Gastrocnemius medialis (tissue), 4 donors: ENCODE measurements around the gene HOXD10. TPM values are rescaled to one million over a fixed set of nuclear protein-coding genes. Genes with fewer than 3 reads are reported as not detected.

ENCODE experiments used
- ATAC-seq, 2 donors: fragments of 150-250 bp; one replicate each; pipeline ENCODE4 v1.9.1; 2016
- DNase-seq, 2 donors: peaks; one replicate each; pipeline ENCODE4 v3.0.0-alpha.2; 2019
- H3K27ac ChIP-seq, 4 donors: fragments of 200-600 bp; sonication (generic); 1 replicate in 1 of 4; 2 replicates in 3 of 4; pipeline ENCODE4 v1.5.1; 2016 to 2018; ENCODE audit warnings: mild to moderate bottlenecking in 2 of 4, moderate library complexity in 1 of 4
- H3K27me3 ChIP-seq, 3 donors: fragments of 200-600 bp; sonication (generic) in 2 of 3; 1 replicate in 1 of 3; 2 replicates in 2 of 3; pipeline versions ENCODE4 v1.5.1 to v1.6.0; 2016 to 2019; ENCODE audit warnings: mild to moderate bottlenecking in 1 of 3, moderate library complexity in 1 of 3
- H3K36me3 ChIP-seq, 2 donors: fragments of 200-600 bp; sonication (generic) in 1 of 2; one replicate each; pipeline ENCODE4 v1.5.1; 2017 to 2018
- H3K4me1 ChIP-seq, 2 donors: fragments of 200-600 bp; sonication (generic) in 1 of 2; one replicate each; pipeline ENCODE4 v1.5.1; 2016 to 2017; ENCODE audit warnings: mild to moderate bottlenecking in 2 of 2
- H3K4me3 ChIP-seq, 4 donors: fragments of 200-600 bp; sonication (generic) in 3 of 4; 1 replicate in 1 of 4; 2 replicates in 3 of 4; pipeline ENCODE4 v1.5.1; 2016 to 2019; ENCODE audit warnings: mild to moderate bottlenecking in 2 of 4
- H3K9me3 ChIP-seq, 3 donors: fragments of 200-600 bp; sonication (generic) in 2 of 3; 1 replicate in 1 of 3; 2 replicates in 2 of 3; pipeline ENCODE4 v1.5.1; 2016 to 2019
- CTCF ChIP-seq, 5 experiments: fragments of 450-650 bp in 3 of 5; fragments of 200-600 bp in 2 of 5; sonication (generic) in 2 of 5; IDR thresholded peaks in 4 of 5; conservative IDR thresholded peaks in 1 of 5; 1 replicate in 4 of 5; 2 replicates in 1 of 5; pipeline ENCODE4 v1.5.1; 2016 to 2019; ENCODE audit warnings: antibody characterized with exemption in 5 of 5, mild to moderate bottlenecking in 3 of 5, moderate library complexity in 3 of 5
- POLR2A ChIP-seq, 2 donors: fragments of 450-650 bp; IDR thresholded peaks; one replicate each; pipeline ENCODE4 v1.6.1; 2017; ENCODE audit warnings: antibody characterized with exemption in 2 of 2, mild to moderate bottlenecking in 2 of 2, moderate library complexity in 2 of 2
- in situ Hi-C, 4 donors: fragments of 200-750 bp; cut with MboI; loops; one replicate each; pipeline versions ENCODE4 v1.15.0 to v1.8.0; 2017; ENCODE audit warnings: low sequenced_read_pairs in 4 of 4
- intact Hi-C: fragments of 100-400 bp; cut with DNase I; formaldehyde crosslinking; loops from one replicate; pipeline ENCODE4 v1.15.1; 2023; ENCODE audit warnings: low total_unique reads
- total RNA-seq, 4 donors: library from RNA; depleted of rRNA; stranded (reverse); fragments of >200 nt; gene quantifications; one replicate each; pipeline versions ENCODE4 v1.1.0 to v1.2.3, GENCODE V29; 2016

Gene HOXD10
- total RNA-seq, 4 donors from 2014 or later: 0.15 TPM; not detected in 3

DNA sequence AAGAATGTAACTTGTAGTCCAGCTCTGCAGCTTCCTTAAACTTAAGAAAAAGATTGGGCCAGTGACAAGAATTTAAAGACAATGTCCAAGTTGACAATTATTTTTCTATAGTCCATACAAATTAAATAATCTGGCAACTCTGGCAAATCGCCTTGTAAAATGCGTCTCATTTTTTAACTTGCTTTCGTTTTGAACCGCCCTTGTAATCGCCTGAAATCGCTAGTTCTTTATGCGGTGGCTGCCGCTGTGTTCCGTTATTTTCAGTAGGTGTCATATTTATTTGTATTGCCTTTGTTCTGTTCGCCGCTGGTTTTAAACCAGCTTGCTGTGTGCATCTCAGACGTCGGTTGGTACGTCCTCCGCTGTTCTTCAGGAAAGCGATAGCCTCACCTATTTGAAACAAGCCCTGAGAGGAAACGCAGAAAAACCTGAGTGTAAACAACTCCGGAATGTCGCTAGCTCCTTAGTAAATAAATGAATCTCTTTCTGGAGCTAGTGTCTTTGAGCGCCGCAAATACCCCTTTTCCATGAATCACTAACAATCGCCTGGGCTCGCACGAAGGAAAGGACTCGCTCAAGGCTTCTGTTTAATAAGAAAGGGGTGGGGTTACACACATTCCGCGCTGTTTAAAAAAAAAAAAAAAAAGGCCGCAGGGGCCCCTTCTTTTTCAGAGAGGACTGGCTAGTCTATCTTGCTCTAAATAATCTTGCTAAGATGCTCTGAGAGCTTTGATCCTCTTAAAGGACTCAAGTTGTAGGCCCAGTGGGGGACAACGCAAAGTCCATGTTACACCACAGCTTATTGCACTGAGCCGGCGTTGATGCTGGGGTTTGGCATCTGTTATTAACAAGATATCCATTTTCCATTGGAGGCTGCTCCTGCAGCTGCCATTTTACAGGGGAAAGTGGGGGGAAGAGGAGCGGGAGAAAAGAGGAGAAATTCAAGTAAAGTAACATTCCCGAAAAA, 15.9 kb downstream of the HOXD10 start:
- H3K4me1 ChIP-seq: peaks cover 10 to 15% of the 10 kb centered on the region in 2 donors
- in situ Hi-C loops (loop anchor here in 3 of 4 donors (25.0 kb wide), 2 partner anchors 680 to 1030 kb away; no protein-coding TSS in a partner anchor), intact Hi-C loops (loop anchor here (5.0 kb wide), 1 partner anchor 130 kb away; the partner anchor contains the start of gene LNPK)
- DNase-seq (no peak), ATAC-seq (no peak)
- H3K27ac ChIP-seq: peak overlapping the region; percentile 83 to 95 (median 86)
- no peaks in the 10 kb centered on the region for H3K36me3 ChIP-seq
- H3K27me3 ChIP-seq: peaks cover 0 to 53% (median 36%) of the 10 kb centered on the region in 3 donors
- no peak for TF ChIP-seq CTCF (IDR thresholded peaks at IDR 0.05 in 4 of 5, conservative IDR thresholded peaks at IDR 0.05 in 1 of 5)
- TF ChIP-seq POLR2A (IDR thresholded peaks at IDR 0.05): no peak
- peak overlapping the region; percentile 9 to 68 (median 42) for H3K4me3 ChIP-seq
- H3K9me3 ChIP-seq: no peaks in the 10 kb centered on the region

GRCh38 chr2:176133389-176133788, 16.8 kb downstream of the HOXD10 start:
- Histone ChIP-seq H3K9me3 (no peaks in the 10 kb centered on the region), H3K27me3 (peaks cover 0 to 50% (median 30%) of the 10 kb centered on the region in 3 donors), H3K36me3 (no peaks in the 10 kb centered on the region), H3K4me1 (peaks cover 15 to 19% of the 10 kb centered on the region in 2 donors), H3K27ac (peak overlapping the region; percentile 83 to 95 (median 86)), H3K4me3 (no peak overlapping the region)
- no peak for ATAC-seq
- in situ Hi-C loops: loop anchor here in 3 of 4 donors (25.0 kb wide), 2 partner anchors 679 to 1029 kb away; no protein-coding TSS in a partner anchor
- intact Hi-C loops: loop anchor here (5.0 kb wide), 1 partner anchor 131 kb away; the partner anchor contains the start of gene LNPK
- no peak for TF ChIP-seq CTCF (IDR thresholded peaks at IDR 0.05 in 4 of 5, conservative IDR thresholded peaks at IDR 0.05 in 1 of 5)
- no peak for TF ChIP-seq POLR2A (IDR thresholded peaks at IDR 0.05)
- DNase-seq: no peak

- no peak for ATAC-seq
- DNase-seq: no peak
- peaks cover 12 to 19% of the 10 kb centered on the region in 2 donors for H3K4me1 ChIP-seq
- intact Hi-C loops (loop anchor here (5.0 kb wide), 1 partner anchor 132 kb away; the partner anchor contains the start of gene LNPK), in situ Hi-C loops (loop anchor here in 3 of 4 donors (25.0 kb wide), 2 partner anchors 678 to 1028 kb away; no protein-coding TSS in a partner anchor)
- H3K27me3 ChIP-seq: peaks cover 0 to 43% (median 25%) of the 10 kb centered on the region in 3 donors
- TF ChIP-seq POLR2A (IDR thresholded peaks at IDR 0.05): no peak
- TF ChIP-seq CTCF (IDR thresholded peaks at IDR 0.05 in 4 of 5, conservative IDR thresholded peaks at IDR 0.05 in 1 of 5): no peak
- peak overlapping the region in 2 of 4 donors; percentile 88 to 95 for H3K27ac ChIP-seq
- H3K36me3 ChIP-seq: no peaks in the 10 kb centered on the region
- no peaks in the 10 kb centered on the region for H3K9me3 ChIP-seq
- H3K4me3 ChIP-seq: no peak overlapping the region
Measured at GRCh38 chr2:176134035-176134434, 17.5 kb downstream of the HOXD10 start.

DNA sequence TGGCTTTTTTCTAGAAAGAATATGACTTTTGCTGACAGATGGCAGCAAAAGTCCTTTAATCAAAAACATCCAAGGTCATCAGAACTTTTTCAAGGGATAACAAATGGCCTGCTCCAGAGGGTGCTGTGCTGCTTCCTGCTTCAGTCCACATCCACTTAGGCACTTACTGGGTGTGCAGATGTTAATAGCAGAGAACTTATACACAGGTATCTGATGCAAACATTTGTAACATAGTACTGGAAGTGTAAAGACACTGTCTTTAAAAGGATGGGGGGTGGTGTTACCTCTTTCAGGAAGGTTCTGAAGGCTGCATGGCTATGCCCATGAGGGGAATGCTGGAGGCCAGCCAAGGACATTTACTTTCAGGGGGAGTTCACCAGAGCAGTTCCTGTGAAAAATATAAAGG, 18.5 kb downstream of the HOXD10 start:
- intact Hi-C loops (no loop called here), in situ Hi-C loops (loop anchor here in 3 of 4 donors (25.0 kb wide), 2 partner anchors 677 to 1027 kb away; no protein-coding TSS in a partner anchor)
- Histone ChIP-seq H3K9me3 (no peaks in the 10 kb centered on the region), H3K27me3 (peaks cover 0 to 45% (median 20%) of the 10 kb centered on the region in 3 donors), H3K27ac (peak overlapping the region; percentile 81 to 89 (median 86)), H3K4me3 (no peak overlapping the region), H3K36me3 (no peaks in the 10 kb centered on the region), H3K4me1 (peaks cover 12 to 19% of the 10 kb centered on the region in 2 donors)
- ATAC-seq: no peak
- no peak for DNase-seq
- no peak for TF ChIP-seq POLR2A (IDR thresholded peaks at IDR 0.05)
- no peak for TF ChIP-seq CTCF (IDR thresholded peaks at IDR 0.05 in 4 of 5, conservative IDR thresholded peaks at IDR 0.05 in 1 of 5)
